PFSK-1 (cell line): ENCODE data around the gene PIK3CB.

Source experiments
- POLR2AphosphoS5 ChIP-seq: IDR thresholded peaks from 2 replicates; pipeline ENCODE4 v1.6.1; 2012; ENCODE audit warnings: low read depth, mild to moderate bottlenecking, control low read depth, low read length, moderate library complexity
- TAF1 ChIP-seq: IDR thresholded peaks from 2 replicates; pipeline ENCODE4 v1.6.1; 2012; ENCODE audit warnings: low read length, control low read depth, borderline replicate concordance; ENCODE audit not compliant: insufficient read depth

DNA sequence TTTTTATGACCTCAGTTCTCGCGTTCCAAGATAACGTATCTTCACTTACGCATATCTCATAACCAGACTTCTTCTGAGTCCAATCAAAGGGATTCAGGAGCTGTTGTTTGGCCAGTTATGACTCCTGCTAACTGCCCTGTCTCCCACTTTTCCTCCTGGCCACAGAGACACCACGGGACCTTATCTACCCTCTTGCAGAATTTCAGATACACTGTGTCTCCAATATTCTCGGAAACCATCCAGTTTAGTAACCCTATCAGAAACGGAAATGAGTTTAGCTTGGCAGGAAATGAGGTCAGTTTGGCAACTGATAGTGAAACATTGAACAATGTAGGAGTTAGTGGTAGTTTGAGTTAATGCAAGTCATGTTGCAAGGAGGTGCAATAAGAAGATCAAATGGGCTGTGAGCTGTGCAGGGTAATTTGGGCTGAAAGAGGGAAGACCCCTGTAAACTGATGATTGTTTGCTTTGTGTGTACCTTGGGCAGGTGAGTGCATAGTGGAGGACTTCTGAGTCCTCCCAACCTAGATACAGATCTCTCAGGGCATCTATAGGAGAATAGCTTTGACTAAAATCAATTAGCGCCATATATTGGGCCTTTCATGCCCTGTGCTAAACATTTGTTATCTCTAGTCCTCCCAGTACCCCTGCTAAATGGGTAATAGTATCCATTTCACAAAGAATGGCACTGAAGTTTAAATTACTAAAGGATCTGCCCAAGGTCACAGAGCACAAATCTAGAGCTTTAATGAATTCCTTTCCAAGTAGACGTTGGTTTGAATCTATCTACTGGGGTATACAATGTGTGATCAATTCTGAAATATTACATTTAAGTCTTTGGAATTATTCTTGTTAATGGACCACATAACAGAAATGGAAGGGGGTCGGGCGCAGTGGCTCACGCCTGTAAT, 41.3 kb upstream of the PIK3CB start:
- TF ChIP-seq POLR2AphosphoS5 (no peak), TAF1 (no peak)
